Measurements from ENCODE around the gene FITM2.
"Not testable (repeated sequence)": the region's sequence is repeated elsewhere in the genome, so short reads cannot be mapped to it uniquely, and the experiment has no call there.

FITM2 gene

GRCh38 chr20:44334306-44334705, 23.3 kb upstream of the FITM2 start:
- DNase-seq = no peak

- no peak for DNase-seq
These were observed 20.2 kb upstream of the FITM2 start for GRCh38 chr20:44331201-44331600.

- no peak for DNase-seq
These were observed 17.4 kb upstream of the FITM2 start for GRCh38 chr20:44328428-44328827.

- DNase-seq = not testable (repeated sequence)
These were observed 16.7 kb upstream of the FITM2 start for GRCh38 chr20:44327748-44328147.

- no peak for DNase-seq
These were observed 15.6 kb upstream of the FITM2 start for GRCh38 chr20:44326391-44327159.

- no peak for DNase-seq
These were observed 13.3 kb upstream of the FITM2 start for GRCh38 chr20:44324343-44324742.

GRCh38 chr20:44319839-44320422, 8.9 kb upstream of the FITM2 start:
- DNase-seq = no peak

GRCh38 chr20:44314870-44315269, 3.9 kb upstream of the FITM2 start:
- DNase-seq = no peak

GRCh38 chr20:44309763-44310663, 989 bp downstream of the FITM2 start:
- peak in 7 of 51 donors; percentile 3 to 49 (median 8) for DNase-seq

- DNase-seq = no peak
These were observed 4.1 kb downstream of the FITM2 start for GRCh38 chr20:44306927-44307326.

- DNase-seq = no peak
These were observed 6.6 kb downstream of the FITM2 start for GRCh38 chr20:44304383-44304782.

GRCh38 chr20:44302736-44303135, 8.3 kb downstream of the FITM2 start:
- DNase-seq = no peak

GRCh38 chr20:44302026-44302669, 8.9 kb downstream of the FITM2 start:
- DNase-seq = no peak

- DNase-seq = no peak
These were observed 9.7 kb downstream of the FITM2 start for GRCh38 chr20:44301285-44301684.

- DNase-seq = not testable (repeated sequence)
These were observed 11.9 kb downstream of the FITM2 start for GRCh38 chr20:44299011-44299535.

GRCh38 chr20:44297721-44298120, 13.3 kb downstream of the FITM2 start:
- no peak for DNase-seq

GRCh38 chr20:44296011-44296410, 15.0 kb downstream of the FITM2 start:
- no peak for DNase-seq

- no peak for DNase-seq
These were observed 19.2 kb downstream of the FITM2 start for GRCh38 chr20:44291754-44292153.

GRCh38 chr20:44288252-44288651, 22.8 kb downstream of the FITM2 start:
- DNase-seq = no peak

GRCh38 chr20:44287272-44288097, 23.5 kb downstream of the FITM2 start:
- no peak for DNase-seq

- DNase-seq = no peak
These were observed 27.0 kb downstream of the FITM2 start for GRCh38 chr20:44284032-44284431.
